ENCODE measurements around the gene PRKAA1. TPM values are rescaled to one million over a fixed set of nuclear protein-coding genes. Genes with fewer than 3 reads are reported as not detected.
A peak's percentile ranks its signal among the peaks of the same experiment; 100 is the strongest.

The PRKAA1 gene
- total RNA-seq, 1 donor from 2014 or later, result 95.4 TPM

DNA sequence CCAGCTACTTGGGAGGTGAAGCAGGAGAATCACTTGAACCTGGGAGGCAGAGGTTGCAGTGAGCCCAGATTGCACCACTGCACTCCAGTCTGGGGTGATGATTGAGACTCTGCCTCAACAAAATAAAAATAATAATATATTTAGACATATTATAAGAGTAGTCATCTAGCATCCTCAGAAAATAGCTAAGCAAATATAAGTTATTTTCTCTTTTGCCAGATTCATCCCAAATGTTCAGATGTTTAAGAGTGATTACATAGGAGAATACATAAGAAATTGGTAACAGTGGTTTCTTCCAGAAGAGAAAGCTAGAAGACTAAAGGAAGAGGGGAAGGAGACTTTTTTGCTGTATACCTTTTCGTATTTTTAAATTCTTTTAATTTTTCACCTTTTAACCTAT lies 20.0 kb downstream of the PRKAA1 start:
- Mint-ChIP-seq H3K9me3 (ENCODE audit: unreplicated experiment) (no peaks in the 10 kb centered on the region), H3K36me3 (ENCODE audit: low read depth, unreplicated experiment) (peaks cover 21% of the 10 kb centered on the region), H3K4me3 (ENCODE audit: unreplicated experiment) (no peak overlapping the region), H3K27me3 (ENCODE audit: unreplicated experiment) (peaks cover 1% of the 10 kb centered on the region), H3K27ac (ENCODE audit: unreplicated experiment) (no peak overlapping the region), H3K4me1 (ENCODE audit: unreplicated experiment) (peaks cover 12% of the 10 kb centered on the region)
- DNase-seq (ENCODE audit: low spot score), result no peak
- TF ChIP-seq, protein P1, sequence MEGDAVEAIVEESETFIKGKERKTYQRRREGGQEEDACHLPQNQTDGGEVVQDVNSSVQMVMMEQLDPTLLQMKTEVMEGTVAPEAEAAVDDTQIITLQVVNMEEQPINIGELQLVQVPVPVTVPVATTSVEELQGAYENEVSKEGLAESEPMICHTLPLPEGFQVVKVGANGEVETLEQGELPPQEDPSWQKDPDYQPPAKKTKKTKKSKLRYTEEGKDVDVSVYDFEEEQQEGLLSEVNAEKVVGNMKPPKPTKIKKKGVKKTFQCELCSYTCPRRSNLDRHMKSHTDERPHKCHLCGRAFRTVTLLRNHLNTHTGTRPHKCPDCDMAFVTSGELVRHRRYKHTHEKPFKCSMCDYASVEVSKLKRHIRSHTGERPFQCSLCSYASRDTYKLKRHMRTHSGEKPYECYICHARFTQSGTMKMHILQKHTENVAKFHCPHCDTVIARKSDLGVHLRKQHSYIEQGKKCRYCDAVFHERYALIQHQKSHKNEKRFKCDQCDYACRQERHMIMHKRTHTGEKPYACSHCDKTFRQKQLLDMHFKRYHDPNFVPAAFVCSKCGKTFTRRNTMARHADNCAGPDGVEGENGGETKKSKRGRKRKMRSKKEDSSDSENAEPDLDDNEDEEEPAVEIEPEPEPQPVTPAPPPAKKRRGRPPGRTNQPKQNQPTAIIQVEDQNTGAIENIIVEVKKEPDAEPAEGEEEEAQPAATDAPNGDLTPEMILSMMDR (IDR thresholded peaks at IDR 0.05; ENCODE audit: unreplicated experiment), result no peak

DNA sequence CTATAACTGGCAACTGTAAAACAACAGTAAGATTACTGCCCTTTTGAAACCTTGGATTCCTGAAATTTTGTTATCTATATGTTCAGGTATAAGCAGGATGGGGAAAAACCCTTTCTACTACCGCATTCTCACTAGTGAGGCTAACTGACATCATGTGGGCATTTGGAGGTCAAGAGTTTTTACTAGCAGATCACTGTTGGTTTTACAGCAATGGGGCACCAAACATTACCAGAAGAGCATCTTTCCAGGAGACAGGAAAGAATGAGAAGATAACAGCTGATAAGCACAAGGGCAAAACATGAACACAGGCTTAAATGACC lies 21.6 kb downstream of the PRKAA1 start:
- Mint-ChIP-seq H3K27ac (ENCODE audit: unreplicated experiment) (no peak overlapping the region), H3K4me1 (ENCODE audit: unreplicated experiment) (peaks cover 12% of the 10 kb centered on the region), H3K9me3 (ENCODE audit: unreplicated experiment) (no peaks in the 10 kb centered on the region), H3K27me3 (ENCODE audit: unreplicated experiment) (peaks cover 1% of the 10 kb centered on the region), H3K4me3 (ENCODE audit: unreplicated experiment) (peak overlapping the region; percentile 53), H3K36me3 (ENCODE audit: low read depth, unreplicated experiment) (peaks cover 21% of the 10 kb centered on the region)
- TF ChIP-seq, protein P1 (IDR thresholded peaks at IDR 0.05; ENCODE audit: unreplicated experiment), result no peak
- DNase-seq (ENCODE audit: low spot score), result no peak

DNA sequence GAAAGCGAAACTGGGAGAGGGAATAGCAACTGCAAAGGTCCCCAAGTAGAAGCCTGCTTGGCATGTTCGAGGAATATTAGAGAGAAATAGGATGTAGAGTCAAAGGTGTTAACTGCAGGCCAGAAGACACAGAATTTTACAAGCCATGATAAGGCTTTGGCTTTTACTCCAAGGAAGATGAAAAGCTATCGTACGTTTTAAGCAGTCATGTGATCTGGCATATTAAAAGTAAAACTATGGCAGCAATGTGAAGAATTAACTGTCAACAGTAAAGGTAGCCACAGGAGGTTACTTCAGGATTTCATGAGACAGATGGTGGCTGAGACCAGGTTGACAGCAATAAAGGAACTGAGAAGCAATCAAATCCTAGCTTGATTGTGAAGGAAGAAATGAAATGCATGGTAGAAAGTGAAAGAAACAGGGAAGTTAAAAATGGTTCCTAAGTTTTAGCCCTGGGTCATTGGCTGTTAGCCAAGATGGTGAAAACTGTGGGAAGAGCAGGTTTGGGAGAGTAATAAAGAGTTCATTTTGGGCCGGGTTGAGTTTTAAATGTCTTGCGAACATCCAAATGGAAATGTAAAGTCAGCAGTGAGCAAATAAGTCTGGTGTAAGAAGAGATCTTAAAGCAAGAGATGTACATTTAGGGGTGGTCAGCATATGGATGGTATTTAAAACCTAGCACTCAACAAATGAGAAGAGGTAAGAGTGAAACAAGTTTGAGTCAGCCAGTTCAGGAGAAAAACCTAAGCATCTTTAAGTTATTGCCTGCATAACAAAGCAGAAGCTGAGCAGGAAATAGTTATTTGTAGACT lies 22.1 kb downstream of the PRKAA1 start:
- peaks cover 21% of the 10 kb centered on the region for H3K36me3 Mint-ChIP-seq (ENCODE audit: low read depth, unreplicated experiment)
- peaks cover 1% of the 10 kb centered on the region for H3K27me3 Mint-ChIP-seq (ENCODE audit: unreplicated experiment)
- peak overlapping the region; percentile 23 for H3K27ac Mint-ChIP-seq (ENCODE audit: unreplicated experiment)
- H3K9me3 Mint-ChIP-seq (ENCODE audit: unreplicated experiment), result no peaks in the 10 kb centered on the region
- H3K4me3 Mint-ChIP-seq (ENCODE audit: unreplicated experiment), result no peak overlapping the region
- TF ChIP-seq, protein P1 (IDR thresholded peaks at IDR 0.05; ENCODE audit: unreplicated experiment), result no peak
- DNase-seq (ENCODE audit: low spot score), result no peak
- H3K4me1 Mint-ChIP-seq (ENCODE audit: unreplicated experiment), result peaks cover 12% of the 10 kb centered on the region

DNA sequence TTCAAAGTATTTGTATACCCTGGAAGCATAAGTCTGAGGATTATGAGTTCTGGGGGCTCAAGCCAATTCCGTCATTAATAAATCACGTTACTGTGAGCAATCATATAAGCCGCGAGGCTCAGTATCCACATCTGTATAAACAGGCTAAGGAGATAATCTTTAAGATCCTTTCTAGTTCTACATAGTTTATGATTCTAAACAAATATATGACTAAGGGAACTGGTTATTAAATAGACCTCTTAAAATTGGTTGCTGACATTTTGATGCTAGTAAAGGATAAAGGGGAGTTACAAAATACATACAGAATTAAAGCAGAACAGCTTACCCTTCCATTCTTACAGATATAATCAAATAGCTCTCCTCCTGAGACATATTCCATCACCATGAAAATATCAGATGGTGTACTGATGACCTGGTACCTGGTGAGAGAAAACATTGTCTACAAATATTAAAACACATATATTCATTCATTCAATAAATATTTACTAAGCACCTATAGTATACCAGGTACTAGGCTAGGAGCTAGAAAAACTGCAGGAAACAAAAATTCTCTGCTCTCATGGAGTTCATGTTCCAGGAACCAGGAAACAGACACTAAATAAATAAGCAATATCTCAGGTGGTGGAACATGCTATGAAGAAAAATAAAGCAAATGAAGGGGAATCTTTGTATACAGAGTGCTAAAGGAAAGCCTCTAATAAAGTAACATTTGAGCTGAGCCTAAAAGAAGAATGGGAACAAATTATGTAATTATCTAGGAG lies 22.9 kb downstream of the PRKAA1 start:
- peaks cover 1% of the 10 kb centered on the region for H3K27me3 Mint-ChIP-seq (ENCODE audit: unreplicated experiment)
- peak overlapping the region; percentile 1 for H3K27ac Mint-ChIP-seq (ENCODE audit: unreplicated experiment)
- TF ChIP-seq, protein P1 (IDR thresholded peaks at IDR 0.05; ENCODE audit: unreplicated experiment), result no peak
- H3K9me3 Mint-ChIP-seq (ENCODE audit: unreplicated experiment), result no peaks in the 10 kb centered on the region
- no peak overlapping the region for H3K4me3 Mint-ChIP-seq (ENCODE audit: unreplicated experiment)
- no peak for DNase-seq (ENCODE audit: low spot score)
- peaks cover 21% of the 10 kb centered on the region for H3K36me3 Mint-ChIP-seq (ENCODE audit: low read depth, unreplicated experiment)
- peaks cover 10% of the 10 kb centered on the region for H3K4me1 Mint-ChIP-seq (ENCODE audit: unreplicated experiment)

DNA sequence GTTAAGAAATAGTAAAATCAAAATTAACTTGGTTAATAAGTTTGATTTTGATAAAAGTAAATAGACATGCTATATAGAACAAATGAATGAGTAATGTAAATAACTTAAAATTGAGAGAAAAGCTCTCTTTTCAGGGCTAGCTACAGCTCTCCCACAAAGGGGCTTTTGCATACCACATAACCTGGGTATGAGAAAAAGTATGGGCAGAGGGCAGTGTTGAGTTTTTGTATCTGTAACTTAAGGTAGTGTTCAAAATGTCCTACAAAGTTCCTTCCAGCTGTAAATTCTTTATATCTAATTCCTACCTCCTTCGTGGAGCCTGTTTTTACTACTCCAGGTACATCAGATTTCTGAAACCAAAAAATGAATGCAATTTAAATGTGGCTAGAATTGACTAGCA lies 23.6 kb downstream of the PRKAA1 start:
- no peak for DNase-seq (ENCODE audit: low spot score)
- no peak overlapping the region for H3K27ac Mint-ChIP-seq (ENCODE audit: unreplicated experiment)

More for the DNA sequence above, 23.6 kb downstream of the PRKAA1 start:
- Mint-ChIP-seq H3K4me3 (ENCODE audit: unreplicated experiment) (no peak overlapping the region), H3K27me3 (ENCODE audit: unreplicated experiment) (peaks cover 1% of the 10 kb centered on the region), H3K4me1 (ENCODE audit: unreplicated experiment) (peaks cover 10% of the 10 kb centered on the region), H3K9me3 (ENCODE audit: unreplicated experiment) (no peaks in the 10 kb centered on the region), H3K36me3 (ENCODE audit: low read depth, unreplicated experiment) (peaks cover 21% of the 10 kb centered on the region)
- TF ChIP-seq, protein P1 (IDR thresholded peaks at IDR 0.05; ENCODE audit: unreplicated experiment), result no peak

Data from endothelial cell (in vitro differentiated cells).